ENCODE data around the gene HMGCS2.
"Not testable (repeated sequence)": the region's sequence is repeated elsewhere in the genome, so short reads cannot be mapped to it uniquely, and the experiment has no call there.

The HMGCS2 gene

GRCh38 chr1:119724611-119725218 is 44.0 kb downstream of the HMGCS2 start:
- no peak for DNase-seq

- no peak for DNase-seq
These were observed 46.8 kb downstream of the HMGCS2 start for GRCh38 chr1:119721896-119722295.

GRCh38 chr1:119720866-119721440 is 47.8 kb downstream of the HMGCS2 start:
- no peak for DNase-seq

GRCh38 chr1:119718972-119719371 is 49.7 kb downstream of the HMGCS2 start:
- no peak for DNase-seq

- DNase-seq, result no peak
These were observed 50.3 kb downstream of the HMGCS2 start for GRCh38 chr1:119718409-119718808.

GRCh38 chr1:119715542-119715941 is 53.2 kb downstream of the HMGCS2 start:
- DNase-seq, result no peak

GRCh38 chr1:119714583-119714982 is 54.1 kb downstream of the HMGCS2 start:
- no peak for DNase-seq

GRCh38 chr1:119713749-119714456 is 54.8 kb downstream of the HMGCS2 start:
- DNase-seq, result no peak

GRCh38 chr1:119713039-119713748 is 55.5 kb downstream of the HMGCS2 start:
- DNase-seq, result no peak

GRCh38 chr1:119712342-119713038 is 56.2 kb downstream of the HMGCS2 start:
- DNase-seq, result peak; percentile 74

GRCh38 chr1:119711804-119712341 is 56.8 kb downstream of the HMGCS2 start, which contains the start of gene PHGDH:
TSS of gene PHGDH (plus strand) at chr1:119711934. CDS start at chr1:119712023, 89 bp downstream.
- DNase-seq, result peak; percentile 62

GRCh38 chr1:119711356-119711803 is 57.3 kb downstream of the HMGCS2 start:
- DNase-seq, result not testable (repeated sequence)

GRCh38 chr1:119706599-119706998 is 62.1 kb downstream of the HMGCS2 start:
- DNase-seq, result not testable (repeated sequence)

GRCh38 chr1:119703666-119704450 is 64.8 kb downstream of the HMGCS2 start:
- DNase-seq, result no peak

GRCh38 chr1:119702384-119702783 is 66.3 kb downstream of the HMGCS2 start:
- no peak for DNase-seq

- no peak for DNase-seq
These were observed 67.0 kb downstream of the HMGCS2 start for GRCh38 chr1:119701659-119702058.

- no peak for DNase-seq
These were observed 68.4 kb downstream of the HMGCS2 start for GRCh38 chr1:119700326-119700725.
